Mesodermal cell (in vitro differentiated cells): ENCODE measurements around the gene GRID2.

Source experiments
- H3K27ac ChIP-seq: 2 replicates; pipeline ENCODE4 v1.7.0; 2013; ENCODE audit warnings: mild to moderate bottlenecking, low read depth, low read length, moderate library complexity; ENCODE audit not compliant: severe bottlenecking
- H3K36me3 ChIP-seq: 2 replicates; pipeline ENCODE4 v1.7.1; 2013; ENCODE audit warnings: mild to moderate bottlenecking, low read length, moderate library complexity; ENCODE audit not compliant: control insufficient read depth, insufficient read depth
- H3K4me1 ChIP-seq: one replicate; pipeline ENCODE4 v1.7.1; 2013; ENCODE audit warnings: mild to moderate bottlenecking, low read length; ENCODE audit not compliant: insufficient read depth, control insufficient read depth, poor library complexity, severe bottlenecking
- H3K4me3 ChIP-seq: 2 replicates; pipeline ENCODE4 v1.7.0; 2013; ENCODE audit warnings: low read length, control low read depth, mild to moderate bottlenecking; ENCODE audit not compliant: insufficient read depth, poor library complexity, severe bottlenecking; ENCODE audit errors: extremely low read depth
- H3K9me3 ChIP-seq: 2 replicates; pipeline ENCODE4 v1.7.1; 2013; ENCODE audit warnings: mild to moderate bottlenecking, low read length, moderate library complexity; ENCODE audit not compliant: control insufficient read depth
- WGBS, 2 experiments: methylation state at CpG; one replicate each; pipeline ENCODE4 v1.1.5; 2013; ENCODE audit warnings: missing lambda C conversion rate in 2 of 2; ENCODE audit not compliant: insufficient coverage in 2 of 2; 5-methylcytosine and 5-hydroxymethylcytosine counted together

GRID2 gene

DNA sequence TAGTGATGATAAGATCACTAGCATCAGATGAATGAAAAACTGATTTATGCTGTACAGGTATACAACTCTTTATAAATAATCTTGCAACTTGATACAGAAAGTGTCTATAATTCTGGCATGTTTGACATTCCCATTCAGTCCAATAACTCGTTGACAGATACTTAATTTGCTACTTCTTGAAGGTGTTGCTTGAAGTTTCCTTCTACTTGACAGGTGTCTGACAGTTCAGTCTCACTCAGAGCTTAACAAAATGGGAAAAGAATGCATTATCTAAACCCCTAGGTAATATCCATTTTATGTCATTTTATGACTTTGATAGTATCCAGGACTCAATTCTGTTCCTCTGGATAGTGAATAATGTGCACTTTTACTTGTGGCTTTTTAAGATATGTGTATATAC, 508.9 kb downstream of the GRID2 start:
- Histone ChIP-seq H3K4me1 (no peaks in the 10 kb centered on the region), H3K4me3 (no peak overlapping the region), H3K27ac (no peak overlapping the region), H3K9me3 (no peaks in the 10 kb centered on the region), H3K36me3 (no peaks in the 10 kb centered on the region)
- 100% methylated on average over 1 of the region's 1 CpG; no CpG with 5 or more reads in 1 of the 2 experiments for WGBS, 2 experiments

DNA sequence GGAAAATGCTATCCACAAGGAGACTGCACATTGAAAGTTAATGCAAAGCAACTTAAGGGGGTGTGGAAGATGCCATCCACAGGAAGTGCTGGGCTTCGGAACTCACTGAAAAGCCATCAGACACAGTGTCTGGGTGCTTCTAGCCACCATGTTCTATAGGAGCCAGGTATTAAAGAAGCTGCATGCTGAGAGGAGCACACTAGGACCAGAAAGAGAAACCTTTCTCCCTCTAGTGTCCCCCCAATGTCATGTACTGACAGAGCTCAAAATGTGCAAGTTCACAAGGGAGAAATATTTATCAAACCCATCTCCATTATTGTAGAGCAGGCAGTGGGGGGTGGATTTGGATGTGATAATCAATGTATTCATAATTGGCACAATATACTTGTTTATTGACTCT, 510.9 kb downstream of the GRID2 start:
- Histone ChIP-seq H3K27ac (no peak overlapping the region), H3K9me3 (no peaks in the 10 kb centered on the region), H3K4me1 (no peaks in the 10 kb centered on the region), H3K4me3 (no peak overlapping the region), H3K36me3 (no peaks in the 10 kb centered on the region)
- 78 to 100% methylated on average over 1 of the region's 1 CpG for WGBS, 2 experiments

DNA sequence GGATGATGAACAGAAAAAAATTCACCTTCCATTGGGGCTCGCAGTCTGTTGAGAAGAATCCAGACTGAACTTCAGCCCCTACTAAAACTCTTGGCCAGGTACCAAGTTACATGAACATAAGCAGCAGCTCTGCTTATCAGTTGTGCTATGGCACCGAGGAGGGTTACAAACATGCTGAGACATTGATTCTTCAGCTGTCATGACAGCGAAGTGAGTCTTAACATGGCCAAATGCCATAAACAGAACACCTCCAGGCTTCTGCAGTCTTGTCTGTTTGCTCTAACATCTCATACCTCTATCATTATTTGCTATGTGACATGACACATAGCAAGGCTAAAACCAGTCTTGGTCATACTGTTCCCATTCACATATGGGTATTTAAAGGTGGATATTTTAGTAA, 521.5 kb downstream of the GRID2 start:
- Histone ChIP-seq H3K4me1 (no peaks in the 10 kb centered on the region), H3K4me3 (no peak overlapping the region), H3K9me3 (no peaks in the 10 kb centered on the region), H3K36me3 (no peaks in the 10 kb centered on the region), H3K27ac (no peak overlapping the region)
- 88 to 97% methylated on average over 3 of the region's 3 CpGs for WGBS, 2 experiments

DNA sequence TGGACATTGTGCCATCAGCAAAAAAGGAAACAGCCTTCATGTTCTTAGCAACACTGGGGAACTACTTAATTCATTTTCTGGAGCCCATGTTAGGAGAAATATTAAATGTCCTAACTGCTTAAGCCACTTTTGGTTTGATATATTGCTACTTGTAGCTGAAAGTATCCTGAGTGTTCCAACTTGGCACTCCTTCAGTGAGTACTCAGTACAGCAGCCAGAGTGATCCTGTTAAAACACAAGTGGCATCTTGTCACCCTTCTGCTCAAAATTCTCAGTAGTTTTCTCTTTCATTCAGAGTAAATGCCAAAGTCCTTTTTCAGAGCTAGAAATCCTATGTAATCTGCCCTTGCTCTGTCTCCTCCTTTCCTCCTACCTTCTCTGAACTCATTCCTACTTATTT, 522.0 kb downstream of the GRID2 start:
- Histone ChIP-seq H3K9me3 (no peaks in the 10 kb centered on the region), H3K27ac (no peak overlapping the region), H3K4me3 (no peak overlapping the region), H3K4me1 (no peaks in the 10 kb centered on the region), H3K36me3 (no peaks in the 10 kb centered on the region)

DNA sequence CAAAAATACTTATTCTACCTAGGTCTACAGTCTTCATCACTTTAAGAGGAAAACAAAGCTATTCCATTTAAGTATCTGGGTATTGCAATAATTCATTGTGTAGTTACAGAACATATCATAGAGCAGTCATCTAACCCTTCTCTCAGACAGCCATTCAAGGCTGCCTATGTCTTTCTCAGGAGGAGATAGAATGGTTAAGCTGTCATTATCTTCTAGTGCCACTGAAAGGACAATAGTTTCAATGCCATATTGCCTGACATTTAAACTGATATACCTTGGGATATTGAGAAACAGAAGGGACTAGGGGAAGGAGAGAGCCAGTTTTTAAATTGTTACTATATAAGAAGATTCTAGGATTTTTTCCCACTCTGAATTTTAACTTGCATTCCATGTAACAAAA, 527.0 kb downstream of the GRID2 start:
- Histone ChIP-seq H3K9me3 (no peaks in the 10 kb centered on the region), H3K4me3 (no peak overlapping the region), H3K27ac (no peak overlapping the region), H3K36me3 (no peaks in the 10 kb centered on the region), H3K4me1 (no peaks in the 10 kb centered on the region)

DNA sequence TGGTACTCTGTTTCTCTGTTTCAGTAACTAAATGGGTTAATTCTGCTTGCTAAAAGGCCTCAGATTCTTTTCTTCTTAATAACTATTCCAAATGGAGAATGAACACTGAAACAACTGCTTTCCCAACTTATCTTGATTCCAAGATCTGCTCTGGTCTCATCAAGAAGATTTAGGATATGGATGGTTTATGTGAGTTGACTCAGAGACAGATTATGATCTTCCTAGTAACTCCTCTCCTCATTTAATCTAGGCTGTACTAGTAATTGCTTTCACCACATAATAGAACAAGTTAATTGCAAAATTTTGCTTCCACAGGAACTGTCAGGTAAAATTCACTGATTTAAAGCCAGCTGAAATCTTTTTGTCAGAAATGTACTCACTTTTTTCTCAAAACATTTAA, 537.1 kb downstream of the GRID2 start:
- H3K27ac ChIP-seq = no peak overlapping the region
- no peaks in the 10 kb centered on the region for H3K36me3 ChIP-seq
- H3K9me3 ChIP-seq = no peaks in the 10 kb centered on the region
- H3K4me1 ChIP-seq = no peaks in the 10 kb centered on the region
- no peak overlapping the region for H3K4me3 ChIP-seq

DNA sequence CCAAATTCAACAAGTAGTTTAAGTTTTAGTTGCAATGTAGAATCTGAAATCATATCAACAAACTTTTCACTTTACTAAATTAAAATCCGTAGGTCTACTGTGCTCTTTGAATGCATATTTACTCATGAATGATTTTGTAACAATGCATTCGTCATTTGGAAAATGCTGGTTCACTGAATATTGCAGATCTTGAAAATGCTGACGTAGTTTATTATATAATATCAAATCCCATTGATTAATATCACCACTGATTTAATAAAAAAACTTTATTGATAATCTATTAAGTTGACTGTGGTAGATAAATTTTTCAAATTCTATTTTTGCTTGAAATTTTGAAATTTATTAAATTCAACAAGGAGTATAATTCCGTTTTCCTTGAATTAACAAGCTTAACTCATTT, 540.0 kb downstream of the GRID2 start:
- Histone ChIP-seq H3K36me3 (no peaks in the 10 kb centered on the region), H3K4me3 (no peak overlapping the region), H3K9me3 (no peaks in the 10 kb centered on the region), H3K4me1 (no peaks in the 10 kb centered on the region), H3K27ac (no peak overlapping the region)
- WGBS, 2 experiments = 100% methylated on average over 2 of the region's 4 CpGs; no CpG with 5 or more reads in 1 of the 2 experiments

GRCh38 chr4:92847026-92847425, 543.3 kb downstream of the GRID2 start:
- H3K9me3 ChIP-seq = no peaks in the 10 kb centered on the region
- H3K4me1 ChIP-seq = no peaks in the 10 kb centered on the region
- H3K27ac ChIP-seq = no peak overlapping the region
- no peak overlapping the region for H3K4me3 ChIP-seq
- H3K36me3 ChIP-seq = no peaks in the 10 kb centered on the region

DNA sequence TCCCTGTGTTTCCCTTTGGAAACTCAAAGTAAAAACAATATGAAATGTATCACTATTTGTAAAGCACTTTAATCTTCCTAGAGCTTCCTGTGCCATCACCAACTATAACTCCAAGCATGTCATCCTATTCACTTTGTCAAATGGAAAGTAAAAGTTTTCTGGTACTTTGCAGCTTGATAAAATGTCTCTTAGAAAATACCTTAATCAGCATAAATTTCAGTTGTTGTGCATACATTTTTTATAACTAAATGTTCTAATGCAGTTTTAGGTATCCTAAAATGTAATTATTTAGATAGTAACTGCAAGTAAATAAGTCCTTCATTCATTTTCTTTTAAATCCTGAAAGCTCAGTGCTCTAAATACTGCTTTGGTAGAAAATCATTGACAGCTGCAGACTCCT, 558.7 kb downstream of the GRID2 start:
- H3K4me3 ChIP-seq = no peak overlapping the region
- no peaks in the 10 kb centered on the region for H3K36me3 ChIP-seq
- H3K27ac ChIP-seq = no peak overlapping the region
- H3K4me1 ChIP-seq = no peaks in the 10 kb centered on the region
- H3K9me3 ChIP-seq = no peaks in the 10 kb centered on the region

DNA sequence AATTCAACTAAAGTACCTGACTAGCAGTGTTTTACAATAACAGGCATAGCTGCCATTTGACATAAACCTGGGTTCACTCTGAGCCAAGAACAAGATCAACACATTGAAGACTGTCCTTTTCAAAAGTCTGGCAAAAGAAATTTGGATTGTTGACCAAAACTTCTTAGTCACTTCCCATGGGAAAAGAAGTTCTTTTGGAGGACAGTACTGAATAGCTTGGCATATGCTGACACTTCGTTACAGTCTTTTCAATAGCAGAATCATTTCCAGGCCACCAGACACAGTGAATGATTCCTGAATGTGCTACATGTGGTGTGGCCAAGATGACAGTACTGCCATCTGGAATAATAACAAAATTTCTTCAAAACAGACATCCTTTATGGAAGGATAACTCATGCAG, 560.3 kb downstream of the GRID2 start:
- Histone ChIP-seq H3K36me3 (no peaks in the 10 kb centered on the region), H3K4me3 (no peak overlapping the region), H3K9me3 (no peaks in the 10 kb centered on the region), H3K4me1 (no peaks in the 10 kb centered on the region), H3K27ac (no peak overlapping the region)
- no CpG with 5 or more reads among the region's 1 CpG for WGBS, 2 experiments

- no peaks in the 10 kb centered on the region for H3K4me1 ChIP-seq
- WGBS, 2 experiments = no CpG with 5 or more reads among the region's 1 CpG
These were observed 568.8 kb downstream of the GRID2 start for GRCh38 chr4:92872604-92873003.

GRCh38 chr4:92885632-92886031, 581.9 kb downstream of the GRID2 start:
- Histone ChIP-seq H3K4me3 (no peak overlapping the region), H3K9me3 (no peaks in the 10 kb centered on the region), H3K27ac (no peak overlapping the region), H3K36me3 (no peaks in the 10 kb centered on the region), H3K4me1 (no peaks in the 10 kb centered on the region)
- WGBS, 2 experiments = no CpG with 5 or more reads among the region's 1 CpG

More at GRCh38 chr4:92872604-92873003, 568.8 kb downstream of the GRID2 start:
- Histone ChIP-seq H3K27ac (no peak overlapping the region), H3K36me3 (no peaks in the 10 kb centered on the region), H3K9me3 (no peaks in the 10 kb centered on the region), H3K4me3 (no peak overlapping the region)
